T-helper 2 cell (primary cell): ENCODE measurements around the gene PHACTR4.
"Not testable (repeated sequence)": the region's sequence is repeated elsewhere in the genome, so short reads cannot be mapped to it uniquely, and the experiment has no call there.

Experiments used
- DNase-seq, 5 experiments: peaks; one replicate each; pipeline versions ENCODE4 v3.0.0 to v3.0.0-alpha.2; 2012 to 2022

PHACTR4 gene

GRCh38 chr1:28503117-28503516, 133.6 kb downstream of the PHACTR4 start:
- no peak for DNase-seq

DNA sequence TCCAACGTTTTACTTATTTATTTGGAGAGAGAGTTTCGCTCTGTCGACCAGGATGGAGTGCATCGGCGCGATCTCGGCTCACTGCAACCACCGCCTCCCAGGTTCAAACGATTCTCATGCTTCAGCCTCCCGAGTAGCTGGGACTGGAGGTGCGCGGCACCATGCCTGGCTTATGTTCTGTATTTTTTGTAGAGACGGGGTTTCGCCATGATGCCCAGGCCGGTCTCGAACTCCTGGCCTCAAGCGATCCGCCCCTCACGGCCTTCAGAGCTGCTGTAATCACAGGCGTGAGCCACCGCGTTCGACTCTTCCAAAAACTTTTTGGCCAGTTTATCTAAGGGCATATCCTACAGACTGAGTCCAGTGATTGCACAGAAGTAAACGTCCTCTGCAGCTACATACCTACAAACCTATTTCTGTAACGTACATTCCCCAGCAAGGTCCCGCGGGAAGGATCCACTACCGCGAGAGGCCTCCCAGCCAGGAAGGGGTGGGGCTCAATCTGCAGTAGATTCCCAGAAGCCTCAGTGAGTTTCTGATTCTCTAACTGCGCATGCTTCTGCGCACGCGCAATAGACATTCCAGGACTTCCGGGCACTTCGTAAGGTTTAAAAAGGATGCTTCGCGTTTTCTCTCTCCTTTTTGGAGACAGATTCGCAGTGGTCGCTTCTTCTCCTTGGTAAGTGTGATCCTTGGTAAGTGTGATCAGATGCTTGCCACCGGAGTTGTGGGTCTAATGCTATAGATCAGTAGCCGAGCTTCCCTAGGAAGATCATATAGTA, 136.1 kb downstream of the PHACTR4 start, which contains the start of gene RCC1:
Gene RCC1 (plus strand): TSS at position 638 of the 782 bp plus-strand sequence. CDS start 23,824 bp downstream, outside the sequence.
- DNase-seq = peak; percentile 75 to 98 (median 93)

- DNase-seq = peak in 1 of 5 experiments; percentile 27
These were observed 137.3 kb downstream of the PHACTR4 start for GRCh38 chr1:28506907-28507246.

DNA sequence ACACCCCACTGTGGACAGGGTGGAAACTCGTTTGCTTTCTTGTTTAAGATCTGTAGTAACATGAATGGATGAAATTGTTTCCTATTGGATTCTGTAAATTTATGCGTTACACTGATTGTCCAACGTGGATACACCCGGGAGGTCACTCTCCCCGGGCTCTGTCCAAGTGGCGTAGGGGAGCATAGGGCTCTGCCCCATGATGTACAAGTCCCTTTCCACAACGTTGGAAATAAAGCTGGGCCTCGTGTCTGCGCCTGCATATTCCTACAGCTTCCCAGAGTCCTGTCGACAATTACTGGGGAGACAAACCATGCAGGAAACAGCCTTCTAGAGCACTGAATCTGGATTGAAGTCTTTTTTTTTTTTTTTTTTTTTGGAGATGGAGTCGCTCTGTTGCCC, 137.7 kb downstream of the PHACTR4 start:
- DNase-seq = peak in 1 of 5 experiments; percentile 23

DNA sequence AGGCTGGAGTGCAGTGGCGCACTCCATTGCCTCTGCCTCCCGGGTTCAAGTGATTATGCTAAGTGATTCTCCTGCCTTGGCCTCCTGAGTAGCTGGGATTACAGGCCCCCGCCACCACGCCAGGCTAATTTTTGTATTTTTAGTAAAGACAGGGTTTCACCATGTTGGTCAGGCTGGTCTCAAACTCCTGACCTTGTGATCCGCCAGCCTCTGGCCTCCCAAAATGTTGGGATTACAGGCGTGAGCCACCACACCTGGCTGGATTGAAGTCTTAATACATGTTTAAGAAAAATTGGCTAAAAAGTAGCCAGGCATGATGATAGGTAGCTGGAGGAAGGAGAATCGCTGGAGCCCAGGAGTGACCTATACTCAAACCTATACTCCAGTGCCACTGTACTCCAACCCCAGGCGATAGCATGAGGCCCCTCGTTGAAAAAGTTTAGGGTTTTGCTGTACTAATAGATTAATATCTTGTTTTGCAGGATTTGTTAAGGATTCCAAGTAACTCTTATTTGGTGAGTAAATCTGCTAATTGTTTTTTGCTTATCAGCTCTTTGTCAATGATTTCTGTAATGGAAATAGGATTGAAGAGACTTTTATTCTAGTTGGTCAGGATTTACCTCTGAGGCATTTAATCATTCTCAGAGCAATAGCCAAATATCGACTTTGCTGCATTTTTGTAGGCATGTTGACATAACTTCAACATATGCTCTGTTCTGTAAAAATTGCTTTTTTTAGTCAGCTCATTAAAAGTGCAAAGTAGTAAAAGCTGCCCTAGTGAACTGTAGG, 138.3 kb downstream of the PHACTR4 start:
- no peak for DNase-seq

DNA sequence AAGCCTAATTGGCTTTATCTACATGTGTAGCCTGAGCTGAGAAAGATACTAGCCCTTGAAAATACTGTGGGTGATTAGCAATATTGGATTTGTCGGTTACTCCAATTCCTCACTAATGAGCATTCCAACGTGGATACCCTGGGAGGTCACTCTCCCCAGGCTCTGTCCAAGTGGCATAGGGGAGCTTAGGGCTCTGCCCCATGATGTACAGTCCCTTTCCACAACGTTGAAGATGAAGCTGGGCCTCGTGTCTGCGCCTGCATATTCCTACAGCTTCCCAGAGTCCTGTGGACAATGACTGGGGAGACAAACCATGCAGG, 138.9 kb downstream of the PHACTR4 start:
- DNase-seq = no peak

- DNase-seq = peak in 1 of 5 experiments; percentile 27
These were observed 140.2 kb downstream of the PHACTR4 start for GRCh38 chr1:28509705-28510272.

GRCh38 chr1:28510273-28510969, 140.9 kb downstream of the PHACTR4 start:
- DNase-seq = peak in 1 of 5 experiments; percentile 62

DNA sequence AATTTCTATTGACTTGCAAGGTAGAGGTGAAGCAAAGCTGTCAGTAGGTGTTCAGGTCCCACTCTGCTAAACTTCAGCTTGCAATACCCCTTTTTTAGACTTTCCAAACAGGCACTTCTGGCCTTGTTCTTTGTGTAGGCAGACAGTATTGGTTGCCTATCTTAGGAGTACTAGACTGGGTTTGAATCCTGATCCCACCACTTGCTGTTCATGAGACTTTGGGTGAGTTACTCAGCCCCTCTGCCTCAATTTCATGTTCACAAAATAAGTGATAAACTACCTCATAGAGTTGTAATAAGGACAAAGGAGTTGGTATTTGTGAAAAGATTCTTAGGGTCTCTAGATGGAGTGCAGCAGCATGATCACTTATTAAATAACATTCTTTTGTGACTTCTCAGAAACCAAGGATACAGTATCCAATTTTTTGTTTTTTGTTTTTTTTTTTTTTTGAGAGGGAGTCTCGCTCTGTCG, 141.5 kb downstream of the PHACTR4 start:
- no peak for DNase-seq

- DNase-seq = no peak
These were observed 142.6 kb downstream of the PHACTR4 start for GRCh38 chr1:28512058-28512611.

GRCh38 chr1:28514445-28514933, 144.9 kb downstream of the PHACTR4 start:
- DNase-seq = not testable (repeated sequence)

DNA sequence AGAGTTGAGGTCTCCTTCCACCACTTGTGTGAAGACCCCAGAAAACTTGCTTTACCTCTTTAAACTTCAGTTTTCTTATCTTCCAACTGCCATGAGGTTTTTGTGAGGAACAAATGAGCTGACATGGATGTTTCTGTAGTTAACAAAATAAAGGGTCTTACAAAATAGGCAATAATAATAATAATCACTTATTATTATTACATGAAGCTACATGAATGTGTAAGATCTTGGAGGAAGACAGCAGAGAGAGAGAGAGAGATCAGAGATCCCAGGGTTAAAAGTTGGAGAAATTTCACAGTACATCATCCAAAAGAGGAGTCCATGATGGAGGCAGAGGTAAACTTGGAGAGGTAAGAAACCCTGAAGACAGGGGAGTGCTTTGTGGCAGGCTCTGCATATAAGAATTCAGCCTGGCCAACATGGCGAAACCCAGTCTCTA, 147.0 kb downstream of the PHACTR4 start:
- no peak for DNase-seq

GRCh38 chr1:28517649-28517999, 148.1 kb downstream of the PHACTR4 start:
- DNase-seq = no peak

DNA sequence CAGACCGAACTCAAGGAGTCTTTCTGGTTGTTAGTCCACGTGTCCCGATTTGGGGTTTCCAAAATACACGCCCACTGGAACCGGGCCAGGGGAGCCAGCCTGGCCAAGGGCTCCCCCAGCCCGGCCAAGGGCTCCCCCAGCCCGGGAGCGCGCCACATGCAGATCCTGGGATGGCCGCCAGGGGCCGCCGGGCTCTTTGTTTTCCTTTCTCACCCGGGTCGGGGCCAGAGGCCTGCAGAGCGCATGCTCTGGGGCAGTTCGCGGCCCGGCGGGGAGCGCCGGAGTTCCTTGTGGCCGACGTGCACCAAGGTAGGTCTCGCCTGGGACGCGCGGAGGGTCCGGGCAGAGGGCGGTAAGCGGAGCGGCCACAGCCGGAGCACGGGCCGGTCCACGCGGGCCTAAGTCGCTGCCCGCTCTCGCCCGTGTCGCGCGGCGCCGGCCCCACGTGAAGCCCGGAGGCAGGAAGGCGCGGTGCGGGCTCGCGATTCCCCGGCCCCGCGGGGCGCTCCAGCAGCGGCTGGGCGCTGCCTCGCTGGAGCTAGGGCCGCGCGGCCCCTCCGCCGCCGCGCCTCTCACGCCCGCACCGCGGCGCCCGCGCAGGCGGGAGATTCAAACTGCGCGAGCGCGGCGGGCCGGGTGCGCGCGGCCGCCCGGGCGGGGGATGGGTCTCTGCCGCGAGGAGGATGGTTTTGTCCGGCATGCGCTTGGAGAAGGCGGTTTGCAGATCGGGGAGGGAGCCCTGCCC, 148.6 kb downstream of the PHACTR4 start:
- peak; percentile 73 to 86 (median 80) for DNase-seq

DNA sequence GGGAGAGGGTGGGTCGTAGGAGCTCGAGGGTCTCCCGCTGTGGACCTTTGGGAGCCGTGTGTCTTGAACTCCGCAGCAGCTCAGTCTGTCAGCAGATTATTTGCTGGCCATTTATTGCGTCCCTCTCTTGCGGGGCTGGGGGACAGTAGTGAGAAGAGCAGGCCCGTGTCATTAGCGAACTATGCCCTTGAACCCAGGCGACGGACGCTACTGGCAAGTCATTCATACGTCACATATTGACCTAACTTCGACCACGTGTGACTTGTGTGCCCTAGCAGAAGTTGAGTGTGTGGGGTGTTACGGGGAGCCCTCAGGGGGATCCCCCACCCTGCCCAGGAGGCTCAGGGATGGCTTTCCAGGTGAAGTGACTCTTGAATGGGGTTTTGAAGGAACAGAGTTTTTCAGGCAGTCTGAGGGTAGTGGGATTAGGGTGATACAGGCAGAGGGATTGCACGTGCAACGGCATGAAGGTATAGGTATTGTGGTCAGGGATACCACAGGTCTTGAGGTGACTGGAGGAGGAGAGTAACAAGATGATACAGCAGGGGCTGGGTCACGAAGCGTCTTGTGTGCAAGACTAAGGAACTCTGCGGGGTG, 149.3 kb downstream of the PHACTR4 start:
- DNase-seq = peak in 2 of 5 experiments; percentile 38 to 83

- DNase-seq = no peak
These were observed 150.6 kb downstream of the PHACTR4 start for GRCh38 chr1:28519946-28520725.

GRCh38 chr1:28520796-28521195, 151.3 kb downstream of the PHACTR4 start:
- not testable (repeated sequence) for DNase-seq

DNA sequence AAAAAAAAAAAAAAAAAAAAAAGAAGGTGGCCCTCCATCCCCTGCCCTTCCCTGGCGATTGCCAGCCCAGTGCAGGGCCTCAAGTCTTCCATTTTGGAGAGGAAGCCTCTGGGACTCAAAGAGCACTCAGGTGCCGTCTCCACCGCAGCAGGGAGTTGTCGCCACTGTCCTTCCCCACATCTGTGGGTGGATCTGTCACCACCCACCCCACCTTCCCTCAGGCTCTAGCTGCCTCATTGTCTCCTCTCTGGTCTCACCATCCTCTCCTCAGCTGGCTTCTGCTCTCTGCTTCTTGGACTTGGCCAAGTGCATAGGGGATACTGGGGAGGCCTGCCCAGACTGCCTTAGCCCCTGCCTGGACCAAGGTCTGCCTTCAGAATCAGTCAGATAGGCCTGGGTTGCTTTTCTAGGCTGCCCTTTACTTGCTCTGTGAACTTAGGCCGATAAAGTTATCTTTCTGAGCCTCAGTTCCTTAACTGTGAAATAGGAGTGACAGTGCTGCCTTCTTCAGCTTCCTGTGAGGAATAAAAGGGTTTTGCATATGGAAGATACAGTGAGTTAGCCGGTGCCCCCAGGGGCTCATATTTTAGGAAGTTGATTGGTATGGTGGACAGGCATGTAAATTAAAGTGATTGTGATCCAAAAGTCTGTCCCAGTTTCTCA, 152.1 kb downstream of the PHACTR4 start:
- DNase-seq = no peak

GRCh38 chr1:28522537-28522936, 153.0 kb downstream of the PHACTR4 start:
- DNase-seq = not testable (repeated sequence)
